Liver (tissue), 2 donors: ENCODE measurements around the gene DCDC2C.

Source experiments
- CTCF ChIP-seq: fragments of 150-350 bp; IDR thresholded peaks from 2 replicates; pipeline ENCODE4 v1.5.1; 2017; ENCODE audit warnings: improper control_type of control experiment, low read depth, low read length; ENCODE audit not compliant: missing input control
- TF ChIP-seq, protein P1 (sequence below): IDR thresholded peaks from 2 replicates; pipeline ENCODE4 v1.6.1; 2016; ENCODE audit warnings: antibody characterized with exemption, mild to moderate bottlenecking
- TF ChIP-seq, protein P2 (sequence below): IDR thresholded peaks from 2 replicates; pipeline ENCODE4 v1.6.1; 2016; ENCODE audit warnings: antibody characterized with exemption
- donor health status: healthy.

- TF ChIP-seq, protein P1, sequence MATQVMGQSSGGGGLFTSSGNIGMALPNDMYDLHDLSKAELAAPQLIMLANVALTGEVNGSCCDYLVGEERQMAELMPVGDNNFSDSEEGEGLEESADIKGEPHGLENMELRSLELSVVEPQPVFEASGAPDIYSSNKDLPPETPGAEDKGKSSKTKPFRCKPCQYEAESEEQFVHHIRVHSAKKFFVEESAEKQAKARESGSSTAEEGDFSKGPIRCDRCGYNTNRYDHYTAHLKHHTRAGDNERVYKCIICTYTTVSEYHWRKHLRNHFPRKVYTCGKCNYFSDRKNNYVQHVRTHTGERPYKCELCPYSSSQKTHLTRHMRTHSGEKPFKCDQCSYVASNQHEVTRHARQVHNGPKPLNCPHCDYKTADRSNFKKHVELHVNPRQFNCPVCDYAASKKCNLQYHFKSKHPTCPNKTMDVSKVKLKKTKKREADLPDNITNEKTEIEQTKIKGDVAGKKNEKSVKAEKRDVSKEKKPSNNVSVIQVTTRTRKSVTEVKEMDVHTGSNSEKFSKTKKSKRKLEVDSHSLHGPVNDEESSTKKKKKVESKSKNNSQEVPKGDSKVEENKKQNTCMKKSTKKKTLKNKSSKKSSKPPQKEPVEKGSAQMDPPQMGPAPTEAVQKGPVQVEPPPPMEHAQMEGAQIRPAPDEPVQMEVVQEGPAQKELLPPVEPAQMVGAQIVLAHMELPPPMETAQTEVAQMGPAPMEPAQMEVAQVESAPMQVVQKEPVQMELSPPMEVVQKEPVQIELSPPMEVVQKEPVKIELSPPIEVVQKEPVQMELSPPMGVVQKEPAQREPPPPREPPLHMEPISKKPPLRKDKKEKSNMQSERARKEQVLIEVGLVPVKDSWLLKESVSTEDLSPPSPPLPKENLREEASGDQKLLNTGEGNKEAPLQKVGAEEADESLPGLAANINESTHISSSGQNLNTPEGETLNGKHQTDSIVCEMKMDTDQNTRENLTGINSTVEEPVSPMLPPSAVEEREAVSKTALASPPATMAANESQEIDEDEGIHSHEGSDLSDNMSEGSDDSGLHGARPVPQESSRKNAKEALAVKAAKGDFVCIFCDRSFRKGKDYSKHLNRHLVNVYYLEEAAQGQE = no peak
- TF ChIP-seq CTCF = no peak
- TF ChIP-seq, protein P2, sequence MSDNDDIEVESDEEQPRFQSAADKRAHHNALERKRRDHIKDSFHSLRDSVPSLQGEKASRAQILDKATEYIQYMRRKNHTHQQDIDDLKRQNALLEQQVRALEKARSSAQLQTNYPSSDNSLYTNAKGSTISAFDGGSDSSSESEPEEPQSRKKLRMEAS = no peak
These were observed 21.8 kb upstream of the DCDC2C start for GRCh38 chr2:3681625-3682024.
